HG02852 (cell line): ENCODE measurements around the gene CYYR1.

ENCODE experiments used
- ATAC-seq: cut with Tn5 transposase; IDR thresholded peaks from one replicate; pipeline ENCODE4 v1.9.1; 2021; ENCODE audit warnings: mild to moderate bottlenecking, moderate library complexity; ENCODE audit not compliant: unreplicated experiment

CYYR1 gene

DNA sequence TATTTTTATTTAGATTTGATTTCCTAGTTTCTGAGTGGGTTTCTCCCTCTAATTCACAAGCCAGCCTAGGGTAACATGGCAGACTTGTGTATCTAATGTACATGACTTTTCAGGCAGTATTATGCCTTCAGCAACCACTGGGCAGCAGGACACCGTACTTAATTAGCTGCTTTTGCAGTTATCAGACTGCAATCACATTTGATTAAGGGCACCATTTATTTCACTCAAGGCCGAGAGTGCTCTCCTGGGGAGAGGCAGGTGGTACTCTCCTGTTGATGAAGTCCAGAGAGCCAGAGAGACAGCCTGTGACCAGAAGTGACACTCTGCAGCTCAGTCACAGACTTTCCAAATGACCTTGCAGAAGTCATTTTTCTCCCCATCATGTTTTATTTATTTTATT lies 18.7 kb downstream of the CYYR1 start:
- ATAC-seq, result no peak

- no peak for ATAC-seq
Observed at GRCh38 chr21:26553898-26554297, 19.2 kb downstream of the CYYR1 start.

GRCh38 chr21:26550326-26550725 lies 22.8 kb downstream of the CYYR1 start:
- ATAC-seq, result no peak

- ATAC-seq, result no peak
Observed at GRCh38 chr21:26546446-26547097, 26.5 kb downstream of the CYYR1 start.

DNA sequence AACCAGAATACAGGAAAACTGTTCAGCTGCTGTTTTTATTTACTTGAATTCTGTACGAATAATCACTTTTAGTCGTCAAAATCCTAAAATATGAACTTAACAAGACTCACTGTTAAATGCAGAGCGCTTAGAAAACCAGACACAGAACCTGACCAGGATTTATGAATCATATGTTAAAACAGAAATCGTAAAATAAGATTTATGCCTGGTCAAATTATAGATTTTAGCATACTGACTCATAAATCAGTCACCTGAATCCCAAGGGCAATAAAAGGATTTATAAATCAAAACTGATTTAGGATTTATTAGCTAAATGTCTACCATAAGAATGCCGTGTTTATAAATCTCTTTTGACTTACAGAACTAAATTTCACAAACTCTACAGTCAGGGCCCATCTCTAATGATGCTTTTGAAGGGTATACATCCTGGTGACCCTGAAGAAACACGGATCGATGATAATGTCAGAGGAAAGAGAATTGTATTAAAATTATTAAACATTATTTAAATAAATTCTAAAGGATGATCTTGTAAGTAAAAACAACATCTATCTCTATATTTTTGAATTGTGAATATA lies 28.8 kb downstream of the CYYR1 start:
- ATAC-seq, result no peak

- ATAC-seq, result no peak
Observed at GRCh38 chr21:26540651-26541050, 32.4 kb downstream of the CYYR1 start.

- no peak for ATAC-seq
Observed at GRCh38 chr21:26539566-26539965, 33.5 kb downstream of the CYYR1 start.

GRCh38 chr21:26534517-26534916 lies 38.6 kb downstream of the CYYR1 start:
- no peak for ATAC-seq

- no peak for ATAC-seq
Observed at GRCh38 chr21:26532208-26532607, 40.9 kb downstream of the CYYR1 start.

- ATAC-seq, result no peak
Observed at GRCh38 chr21:26529526-26529925, 43.6 kb downstream of the CYYR1 start.

- ATAC-seq, result no peak
Observed at GRCh38 chr21:26528882-26529281, 44.2 kb downstream of the CYYR1 start.

- ATAC-seq, result no peak
Observed at GRCh38 chr21:26522704-26523103, 50.4 kb downstream of the CYYR1 start.

DNA sequence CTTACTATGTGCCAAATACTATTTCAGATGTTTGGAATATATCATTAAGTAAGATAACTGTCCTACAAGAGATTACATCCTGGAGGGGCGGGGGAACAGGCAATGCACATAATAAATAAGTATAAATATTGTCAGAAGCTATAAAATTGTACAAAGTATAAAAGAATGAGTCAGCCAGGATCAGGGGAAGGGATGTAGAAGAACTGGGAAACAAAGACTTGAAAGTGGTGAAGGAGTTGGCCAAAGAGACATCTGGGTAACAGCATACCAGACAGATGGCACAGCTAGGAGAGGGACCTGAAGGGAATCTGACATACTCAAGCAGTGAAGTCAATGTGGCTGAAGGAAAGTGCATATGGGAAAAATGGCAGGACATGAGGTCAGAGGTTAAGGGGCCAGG lies 53.9 kb downstream of the CYYR1 start:
- no peak for ATAC-seq

- no peak for ATAC-seq
Observed at GRCh38 chr21:26515257-26515656, 57.8 kb downstream of the CYYR1 start.

GRCh38 chr21:26513212-26513611 lies 59.9 kb downstream of the CYYR1 start:
- ATAC-seq, result no peak

DNA sequence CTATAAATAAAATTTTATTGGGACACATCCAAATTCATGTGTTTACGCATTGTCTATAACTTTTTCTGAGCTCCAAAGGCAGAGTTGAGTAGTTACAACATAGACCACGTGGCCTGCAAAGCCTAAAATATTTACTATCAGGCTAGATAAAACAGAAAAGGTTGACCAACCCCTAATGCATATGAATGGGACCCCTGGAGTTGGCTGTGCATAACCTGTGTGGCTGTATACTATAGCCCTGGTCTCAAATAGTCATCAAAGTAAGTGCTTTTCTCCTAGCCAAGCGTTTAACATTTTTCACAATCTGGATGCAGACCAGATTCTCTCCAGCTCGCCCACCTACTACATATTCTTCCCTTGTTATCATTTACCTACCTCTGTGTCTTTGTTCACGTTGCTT lies 60.4 kb downstream of the CYYR1 start:
- no peak for ATAC-seq

GRCh38 chr21:26508903-26509302 lies 64.2 kb downstream of the CYYR1 start:
- ATAC-seq, result no peak

DNA sequence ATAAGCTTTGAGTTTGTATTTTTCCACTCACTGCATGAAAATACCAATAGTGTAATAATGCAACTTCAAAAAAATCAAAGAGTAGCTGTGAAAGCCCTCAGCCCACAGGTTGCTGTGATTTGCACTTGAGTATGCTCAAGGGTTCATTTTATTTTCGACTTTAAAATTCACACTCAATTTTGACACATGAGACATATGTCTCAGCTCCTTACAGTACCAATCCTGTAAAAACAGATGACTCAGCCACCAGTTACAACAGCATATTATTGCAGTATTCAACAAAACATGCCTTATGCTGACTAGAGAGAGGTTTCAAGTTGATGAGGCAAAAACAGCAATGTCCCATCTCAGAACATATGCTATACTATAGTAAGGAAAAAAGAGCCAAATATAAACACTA lies 66.1 kb downstream of the CYYR1 start:
- ATAC-seq, result no peak

DNA sequence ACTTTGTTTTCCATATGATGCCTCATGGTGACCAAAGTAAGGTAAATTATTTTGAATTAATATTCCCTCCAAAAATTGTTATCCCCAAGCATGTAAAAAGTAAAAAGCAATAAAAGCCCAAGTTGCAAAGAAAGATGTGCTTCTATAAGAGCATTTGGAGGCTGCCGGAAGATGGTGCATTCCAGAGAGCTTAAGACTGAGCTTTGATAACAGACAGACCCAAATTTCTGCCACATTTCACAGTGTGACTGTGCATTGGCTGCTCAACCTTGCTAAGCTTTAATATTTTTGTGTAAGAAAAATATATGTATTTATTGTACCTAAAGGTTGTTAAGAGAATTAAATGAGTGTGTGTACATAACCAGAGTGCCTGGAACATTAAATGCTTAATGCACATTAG lies 67.9 kb downstream of the CYYR1 start:
- no peak for ATAC-seq

DNA sequence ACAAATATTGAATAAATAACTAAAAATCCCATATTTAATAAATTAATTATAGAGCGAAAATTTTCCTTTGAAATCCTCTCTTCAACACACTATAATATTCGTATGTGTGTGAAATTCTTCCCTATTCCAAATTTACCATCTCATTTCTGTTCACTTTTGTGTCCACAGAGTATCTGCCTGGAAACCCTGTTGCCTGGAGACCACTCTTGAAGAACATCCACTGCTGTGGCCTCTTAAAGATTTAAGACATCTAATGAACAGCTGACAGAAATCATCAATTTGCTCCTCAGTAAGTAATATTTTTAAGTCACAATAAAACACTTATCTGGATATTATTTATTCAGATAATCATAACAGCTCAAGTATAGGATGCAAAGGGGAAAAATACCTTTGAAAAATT lies 69.7 kb downstream of the CYYR1 start:
- no peak for ATAC-seq

DNA sequence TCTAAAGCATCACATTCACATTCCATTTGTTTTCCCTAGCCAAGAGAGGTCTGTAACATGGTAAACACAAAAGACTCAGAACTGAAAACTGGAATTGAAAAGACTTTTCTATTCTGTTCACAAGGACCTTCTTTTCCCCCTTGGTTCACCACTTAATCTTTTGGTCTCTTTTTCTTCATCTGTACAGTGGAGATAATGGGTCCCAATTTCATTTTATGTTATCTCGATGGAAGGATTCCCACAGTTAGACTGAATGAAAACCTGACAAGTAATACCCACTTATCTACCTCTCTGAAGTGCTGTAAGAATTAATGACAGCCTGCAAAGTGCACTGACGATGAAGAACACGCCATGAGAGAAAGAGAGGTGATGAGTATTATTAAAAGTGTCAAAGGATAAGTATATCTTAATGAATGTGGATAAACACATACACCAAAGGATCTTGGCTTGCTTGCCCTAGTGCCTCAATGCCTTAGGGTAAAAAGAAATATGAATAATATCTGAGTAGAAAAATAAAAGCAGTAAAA lies 71.5 kb downstream of the CYYR1 start:
- ATAC-seq, result no peak

GRCh38 chr21:26499495-26499894 lies 73.6 kb downstream of the CYYR1 start:
- no peak for ATAC-seq
